Pancreas (tissue), 10 donors: Measurements from ENCODE around the gene DDX1. TPM values are rescaled to one million over a fixed set of nuclear protein-coding genes. Genes with fewer than 3 reads are reported as not detected.
"Not testable (repeated sequence)": the region's sequence is repeated elsewhere in the genome, so short reads cannot be mapped to it uniquely, and the experiment has no call there.

Experiments
- ATAC-seq, 4 donors: fragments of 200-7000 bp; cut with Tn5 transposase; one replicate each; pipeline versions ENCODE4 v1.8.0 to v1.9.1; 2020; ENCODE audit warnings: mild to moderate bottlenecking in 4 of 4, moderate library complexity in 4 of 4
- DNase-seq, 6 donors: peaks; one replicate each; pipeline ENCODE4 v3.0.0-alpha.2; 2020
- FAIRE-seq: peaks from 2 replicates; lab custom pipeline; 2012; peaks lifted over from hg19 to GRCh38; lab: Jason Lieb, UNC
- H3K27ac ChIP-seq, 4 donors: fragments of 200-600 bp; sonication (generic); 1 replicate in 3 of 4; 2 replicates in 1 of 4; pipeline versions ENCODE4 v1.5.0 to v1.8.0; 2020
- H3K27me3 ChIP-seq, 4 donors: fragments of 200-600 bp; one replicate each; pipeline ENCODE4 v1.8.0; 2021
- H3K36me3 ChIP-seq, 3 donors: fragments of 200-600 bp; sonication (generic) in 1 of 3; one replicate each; pipeline versions ENCODE4 v1.5.0 to v1.8.0; 2020 to 2021
- H3K4me1 ChIP-seq, 3 donors: fragments of 200-600 bp; one replicate each; pipeline ENCODE4 v1.8.0; 2021
- H3K4me3 ChIP-seq, 4 donors: fragments of 200-600 bp; sonication (generic) in 2 of 4; one replicate each; pipeline versions ENCODE4 v1.5.0 to v1.8.0; 2020 to 2021
- H3K9me3 ChIP-seq, 4 donors: fragments of 200-600 bp; one replicate each; pipeline ENCODE4 v1.8.0; 2021
- CTCF ChIP-seq, 4 donors: fragments of 200-600 bp; sonication (generic) in 3 of 4; IDR thresholded peaks; one replicate each; pipeline versions ENCODE4 v1.5.0 to v1.8.0; 2021; ENCODE audit warnings: antibody characterized with exemption in 4 of 4
- WGBS, 2 donors: extraction: QIAGEN DNeasy Blood & Tissue Kit; methylation state at CpG; one replicate each; pipeline ENCODE4 v1.1.7; 2013; 5-methylcytosine and 5-hydroxymethylcytosine counted together
- intact Hi-C, 3 donors: fragments of 100-400 bp; cut with DNase I; formaldehyde crosslinking; loops; one replicate each; pipeline versions ENCODE4 v1.11.1 to v1.14.2; 2022
- polyA plus RNA-seq, 2 donors: library from polyadenylated mRNA; stranded (reverse); fragments of 200-250 nt; gene quantifications; one replicate each; pipeline ENCODE4 v1.2.3, GENCODE V29; 2013
- total RNA-seq, 6 donors: library from RNA; stranded (reverse); fragmentation: NEBNext Ultra II Directional in 4 of 6; extraction: Animal tissue kit (Norgen Biotek cat#: 25700) in 4 of 6; gene quantifications; one replicate each; pipeline versions ENCODE4 v1.2.1 to v1.2.4, GENCODE V29; 2021 to 2023
- donor health status: healthy with polysubstance abuse.
- donor health status: DM: no; HTN: no; CAD: no; lungs with moderate emphysema.
- donor health status: DM: no; HTN: no; CAD: no.
- donor health status: control.
- donor health status: control.
- donor health status: Bipolar disorder and iron deficiency.
- donor health status: DM: yes; HTN: yes; CAD: no.
- donor health status: DM: no; HTN: no; CAD: no.
- donor health status: DM: no; HTN: no; CAD: no.
- donor health status: DM: yes; HTN: yes; CAD: no.

The DDX1 gene
- total RNA-seq (10 to 100 TPM; 31.8 to 55.1 (median 43.1) TPM), polyA plus RNA-seq (10 to 100 TPM; 25.5 to 52.6 TPM)

DNA sequence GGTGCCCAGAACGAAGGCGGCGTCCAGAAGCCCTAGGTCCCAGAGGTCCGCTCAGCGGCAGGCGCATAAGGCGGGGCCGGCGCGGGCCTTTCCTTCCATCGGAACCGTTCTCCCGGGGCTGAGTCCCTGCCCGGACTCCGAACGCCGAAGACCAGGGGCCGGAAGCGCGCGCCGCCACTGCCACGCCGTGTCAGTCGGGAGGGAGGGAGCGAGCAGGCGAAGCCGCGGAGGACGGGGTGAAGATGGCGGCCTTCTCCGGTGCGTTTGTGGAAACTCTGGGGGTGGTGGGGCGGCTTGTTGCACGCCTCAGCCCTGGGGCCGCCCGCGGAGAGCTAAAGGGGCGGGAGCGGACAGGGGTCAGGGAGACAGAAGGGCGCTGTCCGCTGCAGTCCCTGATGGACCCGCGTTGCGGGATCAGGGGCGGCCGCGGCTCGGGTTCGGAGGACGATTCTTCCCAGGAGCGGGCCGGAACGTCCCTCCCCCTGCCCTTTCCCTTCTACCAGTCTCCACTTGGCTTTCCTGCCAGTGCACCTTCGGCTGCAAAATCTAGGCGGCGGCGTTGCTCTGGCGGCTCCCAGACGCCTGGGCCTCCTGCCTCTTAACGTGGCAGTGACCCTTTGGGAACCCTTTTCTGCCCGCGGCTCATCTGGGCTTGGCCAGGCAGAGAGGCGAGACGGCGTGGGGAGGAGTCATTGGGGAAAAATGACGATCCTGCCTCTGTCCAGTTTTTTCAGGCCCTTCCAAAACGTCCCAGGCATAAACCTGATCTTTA is at the start of gene DDX1:
Gene DDX1 (plus strand): TSS at position 177 of the 772 bp plus-strand sequence. CDS start 66 bp downstream, at position 243.
- H3K27me3 ChIP-seq: no peaks in the 10 kb centered on the region
- no peak for TF ChIP-seq CTCF (IDR thresholded peaks at IDR 0.05)
- 0% methylated on average over 61 to 68 of the region's 68 CpGs for WGBS, 2 donors
- intact Hi-C loops: no loop called here
- no peak for FAIRE-seq
- H3K4me3 ChIP-seq: peak within 1 kb of the TSS; percentile 88 to 99 (median 94)
- H3K9me3 ChIP-seq: no peaks in the 10 kb centered on the region
- H3K4me1 ChIP-seq: peaks cover 7 to 19% (median 18%) of the 10 kb centered on the region in 3 donors
- H3K36me3 ChIP-seq: peaks cover 0 to 15% (median 4%) of the 10 kb centered on the region in 3 donors
- H3K27ac ChIP-seq: peak within 1 kb of the TSS; percentile 83 to 95 (median 88)
- peak; percentile 79 to 96 (median 88) for DNase-seq
- peak; percentile 97 to 99 (median 98) for ATAC-seq

DNA sequence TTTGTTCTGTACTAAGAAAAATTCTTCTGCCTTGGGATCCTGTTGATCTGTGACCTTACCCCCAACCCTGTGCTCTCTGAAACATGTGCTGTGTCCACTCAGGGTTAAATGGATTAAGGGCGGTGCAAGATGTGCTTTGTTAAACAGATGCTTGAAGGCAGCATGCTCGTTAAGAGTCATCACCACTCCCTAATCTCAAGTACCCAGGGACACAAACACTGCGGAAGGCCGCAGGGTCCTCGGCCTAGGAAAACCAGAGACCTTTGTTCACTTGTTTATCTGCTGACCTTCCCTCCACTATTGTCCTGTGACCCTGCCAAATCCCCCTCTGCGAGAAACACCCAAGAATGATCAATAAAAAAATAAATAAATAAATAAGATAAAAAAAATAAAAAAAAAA is 49.4 kb upstream of the DDX1 start:
- H3K4me1 ChIP-seq, H3K9me3 ChIP-seq, H3K36me3 ChIP-seq, DNase-seq, H3K4me3 ChIP-seq, ATAC-seq, intact Hi-C loops, FAIRE-seq, H3K27me3 ChIP-seq, H3K27ac ChIP-seq: not testable (repeated sequence)
- WGBS, 2 donors: 33 to 37% methylated on average over 1 to 4 of the region's 6 CpGs

DNA sequence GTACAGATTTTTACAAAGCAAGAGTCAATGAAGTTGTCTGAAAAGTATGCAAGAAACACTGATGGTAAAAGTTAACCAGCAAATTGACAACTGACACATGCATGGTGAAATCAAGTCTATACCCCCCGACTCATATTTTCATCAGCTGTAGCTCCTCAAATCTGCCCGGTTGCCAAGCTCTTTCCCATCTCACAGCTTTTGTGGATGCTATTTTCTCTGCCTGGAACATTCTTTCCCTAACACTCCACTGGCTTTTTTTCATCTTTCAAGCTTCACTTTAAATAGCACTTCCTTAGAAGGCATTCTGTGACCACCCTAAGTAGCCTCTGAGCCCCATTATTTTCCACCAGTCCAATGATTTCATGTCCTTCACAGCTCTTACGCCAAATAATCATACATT is 48.6 kb upstream of the DDX1 start:
- TF ChIP-seq CTCF (IDR thresholded peaks at IDR 0.05): no peak
- Histone ChIP-seq H3K4me1 (peaks cover 0 to 3% (median 0%) of the 10 kb centered on the region in 3 donors), H3K27ac (no peak overlapping the region), H3K9me3 (no peaks in the 10 kb centered on the region), H3K27me3 (no peaks in the 10 kb centered on the region), H3K36me3 (no peaks in the 10 kb centered on the region), H3K4me3 (no peak overlapping the region)
- no peak for ATAC-seq
- intact Hi-C loops: no loop called here
- DNase-seq: no peak
- 59 to 73% methylated on average over 3 of the region's 3 CpGs for WGBS, 2 donors
- no peak for FAIRE-seq

DNA sequence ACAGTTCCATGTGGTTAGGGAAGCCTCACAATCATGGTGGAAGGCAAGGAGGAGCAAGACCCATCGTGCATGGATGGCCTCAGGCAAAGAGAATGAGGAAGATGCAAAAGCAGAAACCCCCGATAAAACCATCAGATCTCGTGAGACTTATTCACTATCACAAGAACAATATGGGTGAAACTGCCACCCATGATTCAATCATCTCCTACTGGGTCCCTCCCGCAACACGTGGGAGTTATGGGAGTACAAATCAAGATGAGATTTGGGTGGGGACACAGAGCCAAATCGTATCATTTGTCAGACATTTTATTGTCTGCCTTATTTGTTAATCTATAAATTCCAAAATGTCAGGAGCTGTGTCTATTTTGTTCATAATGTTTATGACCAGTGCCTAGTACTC is 48.1 kb upstream of the DDX1 start:
- TF ChIP-seq CTCF (IDR thresholded peaks at IDR 0.05): no peak
- Histone ChIP-seq H3K27ac (no peak overlapping the region), H3K36me3 (peaks cover 0 to 2% (median 0%) of the 10 kb centered on the region in 3 donors), H3K9me3 (no peaks in the 10 kb centered on the region), H3K4me3 (no peak overlapping the region), H3K4me1 (peaks cover 0 to 3% (median 0%) of the 10 kb centered on the region in 3 donors), H3K27me3 (no peaks in the 10 kb centered on the region)
- WGBS, 2 donors: 95 to 96% methylated on average over 6 of the region's 6 CpGs
- intact Hi-C loops: no loop called here
- no peak for ATAC-seq
- DNase-seq: no peak
- FAIRE-seq: no peak

DNA sequence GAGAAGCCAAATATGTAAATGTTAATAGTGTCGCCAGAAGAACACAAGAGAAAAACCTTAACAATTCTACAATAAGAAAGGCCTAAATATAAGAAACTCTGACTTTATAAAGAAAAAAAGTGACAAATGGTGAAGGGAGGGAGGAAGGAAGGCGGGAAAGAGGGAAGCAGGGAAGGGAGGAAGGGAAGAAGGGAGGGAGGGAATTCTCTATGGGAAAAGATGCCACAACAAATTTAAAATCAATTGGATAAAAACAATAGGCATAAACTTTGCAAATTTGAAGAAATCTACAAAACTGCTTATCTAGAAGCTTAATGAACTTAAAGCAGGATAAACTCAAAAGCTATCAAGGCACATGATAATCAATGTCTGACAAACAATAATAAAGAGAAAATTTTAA is 47.4 kb upstream of the DDX1 start:
- 95 to 97% methylated on average over 2 of the region's 2 CpGs for WGBS, 2 donors
- Histone ChIP-seq H3K4me3 (no peak overlapping the region), H3K9me3 (no peaks in the 10 kb centered on the region), H3K27me3 (no peaks in the 10 kb centered on the region), H3K4me1 (peaks cover 0 to 3% (median 0%) of the 10 kb centered on the region in 3 donors), H3K27ac (no peak overlapping the region), H3K36me3 (peaks cover 0 to 9% (median 0%) of the 10 kb centered on the region in 3 donors)
- DNase-seq (no peak), FAIRE-seq (no peak), ATAC-seq (no peak)
- intact Hi-C loops: no loop called here
- no peak for TF ChIP-seq CTCF (IDR thresholded peaks at IDR 0.05)
